ENCODE measurements around the gene PNKP.

Gene PNKP

GRCh38 chr19:49854378-49855263, 12.8 kb downstream of the PNKP start:
- Histone ChIP-seq H3K9me2 (replicated peaks; ENCODE audit: low read depth, low read length) (no peaks in the 10 kb centered on the region), H2AFZ (ENCODE audit: low read length) (no peak overlapping the region), H3K27me3 (ENCODE audit: insufficient read depth, low read length, poor library complexity, severe bottlenecking) (no peaks in the 10 kb centered on the region), H3K36me3 (ENCODE audit: insufficient read depth, low read length) (peaks cover 36% of the 10 kb centered on the region; the same call in 1 of the 2 replicates), H4K20me1 (ENCODE audit: insufficient read depth, low read length, poor library complexity, severe bottlenecking) (peaks cover 50% of the 10 kb centered on the region), H3K9ac (ENCODE audit: low read depth, low read length, poor library complexity, severe bottlenecking) (no peak overlapping the region), H3K4me1 (ENCODE audit: insufficient read depth, low read length, poor library complexity, severe bottlenecking) (peaks cover 17% of the 10 kb centered on the region), H3K9me3 (ENCODE audit: insufficient read depth, low read depth, low read length) (no peaks in the 10 kb centered on the region), H3K4me3 (ENCODE audit: low read length, poor library complexity, severe bottlenecking) (no peak overlapping the region), H3K4me2 (ENCODE audit: low read depth, low read length, poor library complexity, severe bottlenecking) (peak overlapping the region; percentile 95), H3K79me2 (ENCODE audit: insufficient read depth, low read length) (peaks cover 37% of the 10 kb centered on the region), H3F3A (ENCODE audit: low read depth) (0 out of 2 replicates have a peak, but pooled peaks cover 3% of the 10 kb centered on the region)
- TF ChIP-seq EZH2phosphoT487 (IDR thresholded peaks at IDR 0.05; ENCODE audit: borderline replicate concordance) = no peak
- TF ChIP-seq CTCF (conservative IDR thresholded peaks at IDR 0.05; ENCODE audit: low read length) = no peak

- TF ChIP-seq CTCF (conservative IDR thresholded peaks at IDR 0.05; ENCODE audit: low read length) = no peak
- no peak for TF ChIP-seq EZH2phosphoT487 (IDR thresholded peaks at IDR 0.05; ENCODE audit: borderline replicate concordance)
- Histone ChIP-seq H2AFZ (ENCODE audit: low read length) (no peak overlapping the region), H3K9me2 (replicated peaks; ENCODE audit: low read depth, low read length) (no peaks in the 10 kb centered on the region), H3K4me2 (ENCODE audit: low read depth, low read length, poor library complexity, severe bottlenecking) (peak overlapping the region; percentile 95), H3K9ac (ENCODE audit: low read depth, low read length, poor library complexity, severe bottlenecking) (no peak overlapping the region), H3K27me3 (ENCODE audit: insufficient read depth, low read length, poor library complexity, severe bottlenecking) (no peaks in the 10 kb centered on the region), H3K36me3 (ENCODE audit: insufficient read depth, low read length) (peaks cover 32% of the 10 kb centered on the region; the same call in 1 of the 2 replicates), H3K4me3 (ENCODE audit: low read length, poor library complexity, severe bottlenecking) (peak overlapping the region; percentile 40), H3K4me1 (ENCODE audit: insufficient read depth, low read length, poor library complexity, severe bottlenecking) (peaks cover 21% of the 10 kb centered on the region), H3K79me2 (ENCODE audit: insufficient read depth, low read length) (peaks cover 37% of the 10 kb centered on the region), H3F3A (ENCODE audit: low read depth) (0 out of 2 replicates have a peak, but pooled peaks cover 3% of the 10 kb centered on the region), H4K20me1 (ENCODE audit: insufficient read depth, low read length, poor library complexity, severe bottlenecking) (peaks cover 50% of the 10 kb centered on the region), H3K9me3 (ENCODE audit: insufficient read depth, low read depth, low read length) (no peaks in the 10 kb centered on the region)
Observed at GRCh38 chr19:49853852-49854377, 13.5 kb downstream of the PNKP start.

GRCh38 chr19:49852631-49853126, 14.7 kb downstream of the PNKP start:
- no peak overlapping the region for H2AFZ ChIP-seq (ENCODE audit: low read length)
- no peaks in the 10 kb centered on the region for H3K27me3 ChIP-seq (ENCODE audit: insufficient read depth, low read length, poor library complexity, severe bottlenecking)
- no peaks in the 10 kb centered on the region for H3K9me2 ChIP-seq (replicated peaks; ENCODE audit: low read depth, low read length)
- TF ChIP-seq CTCF (conservative IDR thresholded peaks at IDR 0.05; ENCODE audit: low read length) = no peak
- no peak for TF ChIP-seq EZH2phosphoT487 (IDR thresholded peaks at IDR 0.05; ENCODE audit: borderline replicate concordance)
- 0 out of 2 replicates have a peak, but pooled peaks cover 3% of the 10 kb centered on the region for H3F3A ChIP-seq (ENCODE audit: low read depth)
- peaks cover 37% of the 10 kb centered on the region for H3K79me2 ChIP-seq (ENCODE audit: insufficient read depth, low read length)
- H3K9me3 ChIP-seq (ENCODE audit: insufficient read depth, low read depth, low read length) = no peaks in the 10 kb centered on the region
- peaks cover 32% of the 10 kb centered on the region for H3K4me1 ChIP-seq (ENCODE audit: insufficient read depth, low read length, poor library complexity, severe bottlenecking)
- peak overlapping the region; percentile 99 for H3K4me3 ChIP-seq (ENCODE audit: low read length, poor library complexity, severe bottlenecking)
- H3K36me3 ChIP-seq (ENCODE audit: insufficient read depth, low read length) = peaks cover 25% of the 10 kb centered on the region; the same call in 1 of the 2 replicates
- H3K9ac ChIP-seq (ENCODE audit: low read depth, low read length, poor library complexity, severe bottlenecking) = peak overlapping the region; percentile 68
- peak overlapping the region; percentile 95 for H3K4me2 ChIP-seq (ENCODE audit: low read depth, low read length, poor library complexity, severe bottlenecking)
- peaks cover 50% of the 10 kb centered on the region for H4K20me1 ChIP-seq (ENCODE audit: insufficient read depth, low read length, poor library complexity, severe bottlenecking)
